ENCODE results near the gene BMAL1. TPM values are rescaled to one million over a fixed set of nuclear protein-coding genes. Genes with fewer than 3 reads are reported as not detected.

The BMAL1 gene
- total RNA-seq, 1 donor from 2014 or later = 7.3 TPM

GRCh38 chr11:13415201-13415600 lies 137.6 kb downstream of the BMAL1 start:
- Mint-ChIP-seq H3K9me3 (no peaks in the 10 kb centered on the region), H3K4me1 (ENCODE audit: unreplicated experiment) (no peaks in the 10 kb centered on the region), H3K4me3 (no peak overlapping the region), H3K36me3 (peaks cover 25% of the 10 kb centered on the region), H3K27ac (no peak overlapping the region), H3K27me3 (no peaks in the 10 kb centered on the region)
- no peak for TF ChIP-seq CTCF (conservative IDR thresholded peaks at IDR 0.05)
- DNase-seq (ENCODE audit: extremely low spot score, unreplicated experiment) = no peak

- DNase-seq (ENCODE audit: extremely low spot score, unreplicated experiment) = no peak
- peaks cover 8% of the 10 kb centered on the region for H3K4me1 Mint-ChIP-seq (ENCODE audit: unreplicated experiment)
- H3K27me3 Mint-ChIP-seq = no peaks in the 10 kb centered on the region
- H3K4me3 Mint-ChIP-seq = no peak overlapping the region
- H3K9me3 Mint-ChIP-seq = no peaks in the 10 kb centered on the region
- no peak overlapping the region for H3K27ac Mint-ChIP-seq
- peaks cover 11% of the 10 kb centered on the region for H3K36me3 Mint-ChIP-seq
- TF ChIP-seq CTCF (conservative IDR thresholded peaks at IDR 0.05) = no peak
Observed at GRCh38 chr11:13421561-13421960, 144.0 kb downstream of the BMAL1 start.

GRCh38 chr11:13423372-13423771 lies 145.8 kb downstream of the BMAL1 start:
- peaks cover 6% of the 10 kb centered on the region for H3K9me3 Mint-ChIP-seq
- H3K4me1 Mint-ChIP-seq (ENCODE audit: unreplicated experiment) = peaks cover 8% of the 10 kb centered on the region
- no peak for TF ChIP-seq CTCF (conservative IDR thresholded peaks at IDR 0.05)
- H3K27me3 Mint-ChIP-seq = no peaks in the 10 kb centered on the region
- DNase-seq (ENCODE audit: extremely low spot score, unreplicated experiment) = no peak
- H3K36me3 Mint-ChIP-seq = peaks cover 10% of the 10 kb centered on the region
- no peak overlapping the region for H3K27ac Mint-ChIP-seq
- H3K4me3 Mint-ChIP-seq = no peak overlapping the region

- Mint-ChIP-seq H3K4me3 (no peak overlapping the region), H3K4me1 (ENCODE audit: unreplicated experiment) (peaks cover 8% of the 10 kb centered on the region), H3K27ac (no peak overlapping the region), H3K27me3 (no peaks in the 10 kb centered on the region), H3K9me3 (peaks cover 12% of the 10 kb centered on the region), H3K36me3 (peaks cover 17% of the 10 kb centered on the region)
- no peak for DNase-seq (ENCODE audit: extremely low spot score, unreplicated experiment)
- TF ChIP-seq CTCF (conservative IDR thresholded peaks at IDR 0.05) = no peak
Observed at GRCh38 chr11:13427440-13427839, 149.8 kb downstream of the BMAL1 start.

GRCh38 chr11:13429288-13429687 lies 151.7 kb downstream of the BMAL1 start:
- DNase-seq (ENCODE audit: extremely low spot score, unreplicated experiment) = no peak
- Mint-ChIP-seq H3K4me1 (ENCODE audit: unreplicated experiment) (no peaks in the 10 kb centered on the region), H3K27me3 (no peaks in the 10 kb centered on the region), H3K9me3 (peaks cover 12% of the 10 kb centered on the region), H3K36me3 (peaks cover 17% of the 10 kb centered on the region), H3K4me3 (no peak overlapping the region), H3K27ac (no peak overlapping the region)
- TF ChIP-seq CTCF (conservative IDR thresholded peaks at IDR 0.05) = no peak

- Mint-ChIP-seq H3K27ac (no peak overlapping the region), H3K4me1 (ENCODE audit: unreplicated experiment) (no peaks in the 10 kb centered on the region), H3K4me3 (no peak overlapping the region), H3K36me3 (peaks cover 17% of the 10 kb centered on the region), H3K27me3 (no peaks in the 10 kb centered on the region), H3K9me3 (peaks cover 12% of the 10 kb centered on the region)
- DNase-seq (ENCODE audit: extremely low spot score, unreplicated experiment) = no peak
- TF ChIP-seq CTCF (conservative IDR thresholded peaks at IDR 0.05) = no peak
Observed at GRCh38 chr11:13429836-13430235, 152.2 kb downstream of the BMAL1 start.

Measured in type B pancreatic cell (in vitro differentiated cells).